HG03378 (cell line): ENCODE data around the gene ASB15.
"Not testable (repeated sequence)": the region's sequence is repeated elsewhere in the genome, so short reads cannot be mapped to it uniquely, and the experiment has no call there.

ENCODE experiments used
- ATAC-seq: cut with Tn5 transposase; IDR thresholded peaks from one replicate; pipeline ENCODE4 v1.9.1; 2021; ENCODE audit warnings: mild to moderate bottlenecking, moderate library complexity; ENCODE audit not compliant: unreplicated experiment

ASB15 gene

GRCh38 chr7:123634011-123634573 is 32.5 kb downstream of the ASB15 start:
- not testable (repeated sequence) for ATAC-seq

GRCh38 chr7:123635551-123636359 is 34.1 kb downstream of the ASB15 start:
- ATAC-seq: no peak

GRCh38 chr7:123637203-123637602 is 35.6 kb downstream of the ASB15 start:
- no peak for ATAC-seq

GRCh38 chr7:123637878-123638277 is 36.3 kb downstream of the ASB15 start:
- no peak for ATAC-seq

GRCh38 chr7:123639631-123640030 is 38.0 kb downstream of the ASB15 start:
- ATAC-seq: no peak

GRCh38 chr7:123640583-123640982 is 39.0 kb downstream of the ASB15 start:
- no peak for ATAC-seq

- no peak for ATAC-seq
Observed at GRCh38 chr7:123641901-123642300, 40.3 kb downstream of the ASB15 start.

GRCh38 chr7:123643495-123644441 is 42.1 kb downstream of the ASB15 start:
- ATAC-seq: no peak

GRCh38 chr7:123645516-123645915 is 43.9 kb downstream of the ASB15 start:
- no peak for ATAC-seq

- no peak for ATAC-seq
Observed at GRCh38 chr7:123647106-123647730, 45.6 kb downstream of the ASB15 start.

- ATAC-seq: no peak
Observed at GRCh38 chr7:123649964-123650363, 48.3 kb downstream of the ASB15 start.

GRCh38 chr7:123650595-123650994 is 49.0 kb downstream of the ASB15 start:
- ATAC-seq: no peak

GRCh38 chr7:123652406-123652805 is 50.8 kb downstream of the ASB15 start:
- no peak for ATAC-seq

GRCh38 chr7:123653162-123653561 is 51.5 kb downstream of the ASB15 start:
- no peak for ATAC-seq

GRCh38 chr7:123655614-123656013 is 54.0 kb downstream of the ASB15 start, which contains the start of gene LMOD2:
LMOD2 (plus strand) TSS chr7:123655866; CDS start chr7:123655964, 98 bp downstream.
- ATAC-seq: no peak

GRCh38 chr7:123656544-123657303 is 55.1 kb downstream of the ASB15 start:
- no peak for ATAC-seq

- ATAC-seq: no peak
Observed at GRCh38 chr7:123657304-123657685, 55.7 kb downstream of the ASB15 start.

- ATAC-seq: no peak
Observed at GRCh38 chr7:123658023-123658422, 56.4 kb downstream of the ASB15 start.

- ATAC-seq: no peak
Observed at GRCh38 chr7:123660514-123661354, 59.1 kb downstream of the ASB15 start.
